GM12875 (cell line): ENCODE data around the gene ATXN7L3.

Experiments used
- H3K4me3 ChIP-seq: one replicate; pipeline ENCODE4 v1.5.1; 2011; ENCODE audit warnings: low read depth, low read length, control low read depth
- TF ChIP-seq, protein P1 (sequence below): IDR thresholded peaks from 2 replicates; pipeline ENCODE4 v1.5.1; 2011; ENCODE audit warnings: low read depth, mild to moderate bottlenecking, control low read depth, inconsistent platforms, low read length, moderate library complexity, borderline replicate concordance; ENCODE audit not compliant: insufficient read depth

Gene ATXN7L3

DNA sequence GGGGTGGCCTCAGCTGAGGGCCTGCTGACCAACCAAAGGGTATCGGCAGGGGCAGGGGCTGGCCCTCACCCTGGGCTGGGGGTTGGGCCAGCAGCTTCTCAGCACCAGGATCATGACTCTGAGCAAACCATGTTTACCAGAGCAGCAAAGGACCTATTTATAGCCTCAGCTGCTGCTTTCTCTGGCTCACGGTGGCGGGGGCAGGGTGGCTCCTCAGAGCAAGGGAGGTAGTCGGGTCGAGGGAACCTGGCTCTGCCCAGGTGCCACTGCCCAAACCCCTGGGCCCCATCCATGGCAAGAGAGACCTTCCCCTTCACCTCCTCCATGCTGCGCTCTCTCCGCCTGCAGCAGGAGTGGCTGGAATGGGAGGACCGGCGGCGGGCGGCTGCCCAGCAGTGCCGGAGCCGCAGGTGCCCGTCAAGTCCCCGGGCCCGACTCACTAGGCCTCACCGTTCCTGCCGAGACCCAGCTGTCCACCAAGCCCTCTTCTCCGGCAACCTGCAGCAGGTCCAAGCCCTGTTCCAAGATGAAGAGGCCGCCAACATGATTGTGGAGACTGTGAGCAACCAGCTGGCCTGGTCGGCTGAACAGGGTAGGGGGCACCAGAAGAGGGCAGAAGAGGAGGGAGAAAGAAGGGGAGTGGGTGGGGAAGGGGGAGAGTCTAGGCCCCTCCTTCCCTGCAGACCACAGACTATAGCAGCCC is 29.0 kb downstream of the ATXN7L3 start, which contains the start of gene ASB16:
TSS of gene ASB16 (plus strand) at position 206 of the 703 bp plus-strand sequence. CDS start at position 292, 86 bp downstream.
- no peak within 1 kb of the TSS for H3K4me3 ChIP-seq
- TF ChIP-seq, protein P1, sequence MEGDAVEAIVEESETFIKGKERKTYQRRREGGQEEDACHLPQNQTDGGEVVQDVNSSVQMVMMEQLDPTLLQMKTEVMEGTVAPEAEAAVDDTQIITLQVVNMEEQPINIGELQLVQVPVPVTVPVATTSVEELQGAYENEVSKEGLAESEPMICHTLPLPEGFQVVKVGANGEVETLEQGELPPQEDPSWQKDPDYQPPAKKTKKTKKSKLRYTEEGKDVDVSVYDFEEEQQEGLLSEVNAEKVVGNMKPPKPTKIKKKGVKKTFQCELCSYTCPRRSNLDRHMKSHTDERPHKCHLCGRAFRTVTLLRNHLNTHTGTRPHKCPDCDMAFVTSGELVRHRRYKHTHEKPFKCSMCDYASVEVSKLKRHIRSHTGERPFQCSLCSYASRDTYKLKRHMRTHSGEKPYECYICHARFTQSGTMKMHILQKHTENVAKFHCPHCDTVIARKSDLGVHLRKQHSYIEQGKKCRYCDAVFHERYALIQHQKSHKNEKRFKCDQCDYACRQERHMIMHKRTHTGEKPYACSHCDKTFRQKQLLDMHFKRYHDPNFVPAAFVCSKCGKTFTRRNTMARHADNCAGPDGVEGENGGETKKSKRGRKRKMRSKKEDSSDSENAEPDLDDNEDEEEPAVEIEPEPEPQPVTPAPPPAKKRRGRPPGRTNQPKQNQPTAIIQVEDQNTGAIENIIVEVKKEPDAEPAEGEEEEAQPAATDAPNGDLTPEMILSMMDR: no peak

DNA sequence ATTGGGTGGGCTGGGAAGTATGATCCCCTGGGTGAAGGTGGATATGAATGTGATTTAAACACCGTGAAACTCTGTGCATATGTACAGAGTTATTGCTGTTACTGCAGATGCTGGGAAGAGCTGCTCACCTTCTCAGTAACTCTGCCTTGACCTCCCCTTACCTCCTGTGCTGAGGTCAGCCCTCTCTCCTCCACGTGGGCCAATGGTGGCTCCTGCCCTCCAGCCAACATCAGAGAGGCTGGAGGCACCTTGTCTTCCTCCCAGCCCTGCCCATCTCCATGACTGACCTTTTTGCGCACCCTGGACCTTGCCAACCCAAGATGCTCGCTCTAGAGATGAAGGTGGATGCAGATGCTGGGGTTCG is 29.6 kb downstream of the ATXN7L3 start:
- no peak overlapping the region for H3K4me3 ChIP-seq
- TF ChIP-seq, protein P1: no peak

DNA sequence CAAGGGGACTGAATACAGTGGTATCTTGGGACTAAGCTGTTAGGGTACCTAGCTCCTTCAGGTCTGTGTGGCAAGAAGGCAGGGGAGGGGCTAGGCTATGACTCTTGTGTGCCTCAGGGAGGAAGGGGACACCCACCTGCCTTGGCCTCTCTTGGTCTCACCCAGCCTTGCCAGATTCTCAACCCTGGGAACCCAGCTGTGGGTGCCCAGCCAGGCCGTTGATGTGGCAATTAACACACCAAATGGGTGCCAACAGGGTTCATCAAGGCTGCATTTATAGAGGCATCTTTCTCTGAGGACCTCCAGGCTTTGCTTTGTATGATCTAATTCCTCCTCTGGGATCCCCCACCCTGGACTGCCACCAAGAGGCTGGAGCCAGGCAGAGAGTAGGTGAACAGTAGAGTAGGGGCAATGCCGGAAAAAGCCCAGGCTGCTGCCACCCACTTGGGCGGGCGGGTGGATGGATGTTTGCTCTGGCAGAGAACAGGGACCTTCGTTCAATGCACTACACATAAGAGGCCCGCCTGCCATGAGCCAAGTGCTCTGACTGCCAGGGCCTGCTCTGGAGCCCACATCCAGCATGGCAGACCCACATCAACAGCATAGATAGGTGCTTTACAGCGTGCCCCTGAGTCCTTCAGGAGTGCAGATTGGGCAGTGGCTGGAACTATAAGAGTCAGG is 32.4 kb downstream of the ATXN7L3 start:
- H3K4me3 ChIP-seq: no peak overlapping the region
- TF ChIP-seq, protein P1: no peak

DNA sequence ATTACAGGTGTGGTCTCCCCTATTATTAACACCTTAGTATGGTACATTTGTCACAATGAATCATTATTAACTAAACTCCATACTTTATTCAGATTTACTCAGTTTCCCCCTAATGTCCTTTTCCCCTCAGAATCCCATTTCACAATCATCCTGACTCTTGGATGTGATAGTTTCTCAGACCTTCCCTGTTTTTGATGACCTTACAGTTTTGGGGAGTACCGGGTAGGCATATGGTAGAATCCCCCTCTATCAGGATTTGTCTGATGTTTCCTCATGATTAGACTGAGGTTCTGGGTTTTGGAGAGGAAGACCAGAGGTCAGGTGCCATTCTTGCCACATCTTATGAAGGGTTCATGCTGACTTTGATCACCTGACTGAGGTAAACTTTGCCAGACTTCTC is 35.2 kb downstream of the ATXN7L3 start:
- TF ChIP-seq, protein P1: no peak
- H3K4me3 ChIP-seq: no peak overlapping the region

DNA sequence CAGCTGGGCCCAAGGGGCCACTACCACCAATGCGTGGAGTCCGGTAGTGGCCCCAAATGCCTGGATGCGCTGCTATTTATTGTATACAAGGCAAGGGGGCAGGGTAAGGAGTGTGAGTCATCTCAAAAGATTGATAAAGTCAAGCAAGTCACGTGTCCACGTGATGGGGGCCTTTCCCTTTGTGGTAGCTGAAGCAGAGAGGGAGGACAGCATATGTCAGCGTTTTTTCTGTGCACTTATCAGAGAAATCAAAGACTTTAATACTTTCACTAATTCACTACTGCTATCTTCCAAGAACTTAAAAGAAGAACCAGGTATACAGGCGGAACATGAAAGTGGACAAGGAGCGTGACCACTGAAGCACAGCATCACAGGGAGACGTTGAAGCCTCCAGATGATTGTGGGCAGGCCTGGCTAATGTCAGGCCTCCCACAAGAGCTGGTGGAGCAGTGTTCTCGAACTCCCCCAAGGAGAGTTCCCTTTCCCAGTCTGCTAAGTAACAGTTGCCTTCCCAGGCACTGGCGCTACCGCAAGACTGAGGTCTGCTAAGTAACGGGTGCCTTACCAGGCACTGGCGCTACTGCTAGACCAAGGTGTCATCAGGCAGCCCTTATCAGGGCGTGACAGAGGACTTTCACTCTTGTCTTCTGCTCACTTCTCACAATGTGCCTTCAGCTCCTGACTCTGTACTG is 40.0 kb downstream of the ATXN7L3 start:
- TF ChIP-seq, protein P1: no peak

DNA sequence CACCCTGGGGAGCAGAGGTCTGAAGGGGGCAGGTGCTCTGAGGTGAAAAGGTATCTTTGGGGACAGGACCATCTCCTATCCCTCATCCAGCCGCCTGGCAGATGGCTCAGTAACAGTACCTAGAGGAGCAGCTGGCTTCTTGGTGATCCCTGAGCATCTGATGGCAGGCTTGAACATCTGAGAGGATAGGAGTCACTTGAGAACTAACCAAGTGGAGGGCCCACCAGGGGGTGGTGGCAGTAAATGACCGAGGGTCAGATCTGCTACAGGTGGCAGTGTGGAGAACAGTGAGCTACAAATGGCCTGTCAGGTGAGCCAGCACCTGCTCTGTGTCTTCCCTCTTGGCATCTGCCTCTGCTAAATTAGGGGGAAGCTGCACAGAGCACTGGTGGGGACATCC is 44.2 kb downstream of the ATXN7L3 start:
- TF ChIP-seq, protein P1: no peak

More for the DNA sequence above, 40.0 kb downstream of the ATXN7L3 start:
- no peak overlapping the region for H3K4me3 ChIP-seq

More for the DNA sequence above, 44.2 kb downstream of the ATXN7L3 start:
- no peak overlapping the region for H3K4me3 ChIP-seq
